ENCODE data around the gene HUNK. TPM values are rescaled to one million over a fixed set of nuclear protein-coding genes. Genes with fewer than 3 reads are reported as not detected.

The HUNK gene
- total RNA-seq, 1 donor from 2014 or later = 3.1 TPM

DNA sequence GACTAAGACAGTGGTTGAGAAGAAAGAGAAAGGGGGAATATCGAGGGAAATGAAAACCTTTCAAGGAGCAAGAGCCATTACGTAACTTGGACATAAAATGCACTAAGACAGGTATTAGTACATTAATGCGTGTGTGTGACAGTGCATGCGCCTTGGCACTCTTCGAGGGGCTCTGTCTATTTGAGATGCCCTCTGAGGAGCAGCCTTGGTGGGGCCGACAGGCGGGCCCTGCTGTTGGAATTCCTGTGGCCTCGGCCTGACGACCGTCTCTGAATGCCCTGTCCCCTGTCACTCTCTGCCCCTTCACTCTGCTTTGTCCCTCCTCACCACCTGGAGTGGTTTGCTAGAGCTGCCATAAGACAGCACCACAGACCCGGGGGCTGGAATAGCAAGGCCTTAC is 12.3 kb downstream of the HUNK start:
- no peak overlapping the region for H3K4me3 ChIP-seq (ENCODE audit: low read depth, low read length)
- H3K27me3 ChIP-seq (ENCODE audit: control insufficient read depth, insufficient read depth, low read length) = no peaks in the 10 kb centered on the region
- H3K36me3 ChIP-seq (ENCODE audit: control insufficient read depth, insufficient read depth, low read length) = no peaks in the 10 kb centered on the region
- DNase-seq (ENCODE audit: low read depth) = no peak
- TF ChIP-seq CTCF (IDR thresholded peaks at IDR 0.05; ENCODE audit: insufficient read depth, low read length, poor library complexity, severe bottlenecking) = no peak

GRCh38 chr21:31886915-31887314 is 14.1 kb downstream of the HUNK start:
- TF ChIP-seq CTCF (IDR thresholded peaks at IDR 0.05; ENCODE audit: insufficient read depth, low read length, poor library complexity, severe bottlenecking) = no peak
- Histone ChIP-seq H3K36me3 (ENCODE audit: control insufficient read depth, insufficient read depth, low read length) (no peaks in the 10 kb centered on the region), H3K4me3 (ENCODE audit: low read depth, low read length) (no peak overlapping the region), H3K27me3 (ENCODE audit: control insufficient read depth, insufficient read depth, low read length) (no peaks in the 10 kb centered on the region)
- DNase-seq (ENCODE audit: low read depth) = no peak

- Histone ChIP-seq H3K36me3 (ENCODE audit: control insufficient read depth, insufficient read depth, low read length) (no peaks in the 10 kb centered on the region), H3K4me3 (ENCODE audit: low read depth, low read length) (no peak overlapping the region), H3K27me3 (ENCODE audit: control insufficient read depth, insufficient read depth, low read length) (no peaks in the 10 kb centered on the region)
- DNase-seq (ENCODE audit: low read depth) = no peak
- TF ChIP-seq CTCF (IDR thresholded peaks at IDR 0.05; ENCODE audit: insufficient read depth, low read length, poor library complexity, severe bottlenecking) = no peak
Observed at GRCh38 chr21:31887391-31887841, 14.6 kb downstream of the HUNK start.

- Histone ChIP-seq H3K27me3 (ENCODE audit: control insufficient read depth, insufficient read depth, low read length) (no peaks in the 10 kb centered on the region), H3K36me3 (ENCODE audit: control insufficient read depth, insufficient read depth, low read length) (no peaks in the 10 kb centered on the region), H3K4me3 (ENCODE audit: low read depth, low read length) (no peak overlapping the region)
- DNase-seq (ENCODE audit: low read depth) = peak; percentile 53
- TF ChIP-seq CTCF (IDR thresholded peaks at IDR 0.05; ENCODE audit: insufficient read depth, low read length, poor library complexity, severe bottlenecking) = no peak
Observed at GRCh38 chr21:31888936-31889371, 16.1 kb downstream of the HUNK start.

DNA sequence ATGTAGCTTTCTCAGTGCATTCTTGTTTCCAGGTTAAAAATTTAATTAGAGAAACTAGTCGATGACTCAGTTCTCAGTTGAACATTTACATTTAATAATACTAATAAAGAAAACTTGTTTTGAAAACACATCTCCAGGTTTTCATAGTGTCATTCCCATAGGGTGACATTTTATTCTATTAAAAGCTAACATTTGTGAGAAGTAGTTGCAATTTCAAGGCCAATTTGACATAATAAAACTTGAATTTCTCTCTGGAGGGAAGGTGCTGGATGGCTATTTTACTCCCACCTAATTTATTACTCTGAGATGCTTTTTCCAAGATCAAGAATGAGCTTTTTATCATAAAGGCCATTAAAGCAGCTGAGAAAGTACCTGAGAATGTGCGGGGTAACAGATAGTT is 16.6 kb downstream of the HUNK start:
- Histone ChIP-seq H3K4me3 (ENCODE audit: low read depth, low read length) (no peak overlapping the region), H3K36me3 (ENCODE audit: control insufficient read depth, insufficient read depth, low read length) (no peaks in the 10 kb centered on the region), H3K27me3 (ENCODE audit: control insufficient read depth, insufficient read depth, low read length) (no peaks in the 10 kb centered on the region)
- no peak for DNase-seq (ENCODE audit: low read depth)
- no peak for TF ChIP-seq CTCF (IDR thresholded peaks at IDR 0.05; ENCODE audit: insufficient read depth, low read length, poor library complexity, severe bottlenecking)

DNA sequence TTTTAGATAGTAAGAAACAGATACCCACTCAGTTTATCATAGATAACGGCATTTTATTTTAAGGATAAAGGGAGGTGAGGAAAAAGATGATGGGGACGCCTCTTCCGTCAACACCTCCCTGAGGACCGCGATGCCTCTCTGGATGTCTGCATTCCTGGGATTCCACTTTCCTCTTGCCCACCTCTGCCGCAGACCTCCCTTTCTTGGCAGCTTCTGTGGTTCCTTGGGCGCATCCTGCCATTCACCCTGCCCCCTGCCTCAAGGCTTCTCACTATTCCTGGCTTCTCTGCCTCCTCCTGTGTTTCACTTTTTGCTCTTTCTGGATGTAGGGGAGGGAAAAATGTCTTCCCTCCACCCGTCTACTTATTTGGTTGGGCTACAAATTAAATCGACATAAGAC is 19.9 kb downstream of the HUNK start:
- TF ChIP-seq CTCF (IDR thresholded peaks at IDR 0.05; ENCODE audit: insufficient read depth, low read length, poor library complexity, severe bottlenecking) = no peak
- H3K27me3 ChIP-seq (ENCODE audit: control insufficient read depth, insufficient read depth, low read length) = no peaks in the 10 kb centered on the region

More for the DNA sequence above, 19.9 kb downstream of the HUNK start:
- H3K36me3 ChIP-seq (ENCODE audit: control insufficient read depth, insufficient read depth, low read length) = no peaks in the 10 kb centered on the region
- DNase-seq (ENCODE audit: low read depth) = no peak
- no peak overlapping the region for H3K4me3 ChIP-seq (ENCODE audit: low read depth, low read length)
